ENCODE results near the gene VMAC.

VMAC gene

GRCh38 chr19:5952193-5953029 is 47.7 kb downstream of the VMAC start:
- DNase-seq (ENCODE audit: low spot score) = no peak

- DNase-seq (ENCODE audit: low spot score) = no peak
Observed at GRCh38 chr19:5953030-5953589, 48.4 kb downstream of the VMAC start.

GRCh38 chr19:5953680-5954213 is 49.1 kb downstream of the VMAC start:
- no peak for DNase-seq (ENCODE audit: low spot score)

GRCh38 chr19:5954293-5954692 is 49.6 kb downstream of the VMAC start:
- no peak for DNase-seq (ENCODE audit: low spot score)

GRCh38 chr19:5955636-5955935 is 50.9 kb downstream of the VMAC start:
- DNase-seq (ENCODE audit: low spot score) = no peak

GRCh38 chr19:5956323-5956722 is 51.7 kb downstream of the VMAC start:
- no peak for DNase-seq (ENCODE audit: low spot score)

GRCh38 chr19:5956728-5957127 is 52.1 kb downstream of the VMAC start:
- DNase-seq (ENCODE audit: low spot score) = no peak

GRCh38 chr19:5957170-5957569 is 52.5 kb downstream of the VMAC start:
- DNase-seq (ENCODE audit: low spot score) = no peak

GRCh38 chr19:5958074-5958850 is 53.6 kb downstream of the VMAC start:
- DNase-seq (ENCODE audit: low spot score) = no peak

- no peak for DNase-seq (ENCODE audit: low spot score)
Observed at GRCh38 chr19:5958851-5959122, 54.1 kb downstream of the VMAC start.

- no peak for DNase-seq (ENCODE audit: low spot score)
Observed at GRCh38 chr19:5959260-5960004, 54.8 kb downstream of the VMAC start.

Data from iPS-NIHi11 (cell line).